Measurements from ENCODE around the gene NPC2.

DNA sequence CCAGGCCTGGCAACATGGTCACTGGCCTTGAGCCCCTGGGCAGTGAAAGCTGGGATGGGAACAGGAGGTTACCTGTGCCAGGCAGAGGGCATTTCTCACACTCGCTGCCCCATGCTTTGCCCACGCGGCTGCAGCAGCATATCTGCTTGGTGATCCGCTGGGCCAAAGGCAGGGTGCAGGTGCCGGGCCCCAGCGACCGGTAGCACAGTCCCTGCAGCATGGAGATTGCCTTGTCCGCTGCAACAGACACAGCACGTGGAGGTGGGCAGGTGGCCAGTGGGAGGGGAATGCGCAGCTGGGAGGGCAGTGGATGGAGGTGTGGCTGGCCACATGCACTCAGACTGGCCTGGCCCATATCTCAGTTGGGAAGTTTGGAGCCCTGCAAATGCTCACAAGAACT is 35.8 kb upstream of the NPC2 start:
- TF ChIP-seq EZH2phosphoT487 (IDR thresholded peaks at IDR 0.05; ENCODE audit: insufficient read depth, low read depth) (no peak), EZH2 (IDR thresholded peaks at IDR 0.05; ENCODE audit: insufficient read depth, poor library complexity, severe bottlenecking) (no peak)
